Measurements from ENCODE around the gene DGKD. TPM values are rescaled to one million over a fixed set of nuclear protein-coding genes. Genes with fewer than 3 reads are reported as not detected.
A peak's percentile ranks its signal among the peaks of the same experiment; 100 is the strongest.

DGKD gene
- total RNA-seq, 1 donor from 2014 or later = 188 TPM

DNA sequence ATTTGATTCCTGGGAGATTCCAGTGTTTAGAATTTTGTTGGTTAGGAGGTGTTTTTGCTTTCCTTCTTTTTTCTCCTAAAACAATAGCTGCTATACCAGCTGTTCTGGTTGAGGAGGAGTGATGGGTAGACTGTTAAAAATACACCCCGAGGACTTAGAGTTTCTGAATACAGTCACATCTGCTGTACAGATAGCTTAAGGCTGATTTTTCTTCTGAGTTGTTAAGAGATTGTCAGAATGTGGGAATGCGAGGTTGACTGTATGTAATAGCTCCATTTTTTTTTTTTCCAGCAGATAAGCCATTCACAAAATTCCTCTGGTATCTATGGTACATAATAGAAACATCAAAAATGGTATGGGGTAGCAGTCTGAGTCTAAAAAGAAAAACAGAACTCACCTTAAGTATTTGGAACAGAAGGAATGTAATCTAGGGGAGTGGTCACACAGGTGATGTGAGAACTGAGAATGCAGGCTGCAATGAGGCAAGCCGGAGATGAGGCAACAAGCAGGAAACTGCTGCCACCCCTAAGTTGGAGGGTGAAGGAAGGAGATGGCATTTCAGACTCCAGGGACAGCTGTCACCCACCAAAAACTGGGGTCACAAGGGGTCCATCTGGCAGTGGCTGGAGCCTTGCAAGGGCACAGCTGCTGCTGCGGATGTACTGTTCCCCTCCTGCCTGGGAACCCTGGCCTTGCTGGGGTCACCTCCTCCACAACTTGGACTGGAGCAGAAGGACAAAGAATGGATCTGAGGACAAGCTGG, 2.4 kb downstream of the DGKD start:
- DNase-seq (peak; percentile 24), ATAC-seq (ENCODE audit: low read depth) (no peak)
- ChIA-PET POLR2A (interaction anchor here (0.5 to 6.1 kb wide), 14 partner anchors 9 to 89 kb away, joined by 3 to 93 read pairs (median 4); no protein-coding TSS in a partner anchor), CTCF (interaction anchor here (0.9 to 4.9 kb wide), 7 partner anchors 9 to 106 kb away, joined by 3 to 21 read pairs (median 5); partner anchors contain the start of gene ATG16L1)
- H3K4me3 Mint-ChIP-seq = peak overlapping the region; percentile 92
- peaks cover 45% of the 10 kb centered on the region for H3K36me3 Mint-ChIP-seq (ENCODE audit: low read depth)
- H3K9me3 Mint-ChIP-seq = no peaks in the 10 kb centered on the region
- peak overlapping the region; percentile 93 for H3K27ac Mint-ChIP-seq
- H3K4me1 Mint-ChIP-seq = peaks cover 87% of the 10 kb centered on the region
- intact Hi-C loops (cut with micrococcal nuclease) = loop anchor here (1.0 to 5.0 kb wide), 4 partner anchors 14 to 294 kb away; partner anchors contain the start of gene INPP5D
- TF ChIP-seq CTCF (IDR thresholded peaks at IDR 0.05) = no peak
- H3K27me3 Mint-ChIP-seq = no peaks in the 10 kb centered on the region

GRCh38 chr2:233358335-233358734, 4.0 kb downstream of the DGKD start:
- H3K27me3 Mint-ChIP-seq = no peaks in the 10 kb centered on the region
- TF ChIP-seq CTCF (IDR thresholded peaks at IDR 0.05) = no peak
- intact Hi-C loops (cut with micrococcal nuclease) = loop anchor here (5.0 kb wide), 2 partner anchors 86 to 296 kb away; partner anchors contain the start of gene INPP5D
- peaks cover 49% of the 10 kb centered on the region for H3K36me3 Mint-ChIP-seq (ENCODE audit: low read depth)
- H3K4me3 Mint-ChIP-seq = peak overlapping the region; percentile 92
- H3K9me3 Mint-ChIP-seq = no peaks in the 10 kb centered on the region
- peaks cover 82% of the 10 kb centered on the region for H3K4me1 Mint-ChIP-seq
- CTCF ChIA-PET = interaction anchor here (1.4 to 4.9 kb wide), 4 partner anchors 26 to 506 kb away, joined by 3 to 21 read pairs (median 10); partner anchors contain the start of gene ATG16L1
- H3K27ac Mint-ChIP-seq = peak overlapping the region; percentile 93
- POLR2A ChIA-PET = interaction anchor here (1.7 to 6.1 kb wide), 4 partner anchors 8 to 60 kb away, joined by 5 to 93 read pairs (median 36); no protein-coding TSS in a partner anchor
- DNase-seq (no peak), ATAC-seq (ENCODE audit: low read depth) (no peak)

GRCh38 chr2:233358947-233359346, 4.7 kb downstream of the DGKD start:
- H3K4me3 Mint-ChIP-seq = peak overlapping the region; percentile 92
- peaks cover 2% of the 10 kb centered on the region for H3K9me3 Mint-ChIP-seq

DNA sequence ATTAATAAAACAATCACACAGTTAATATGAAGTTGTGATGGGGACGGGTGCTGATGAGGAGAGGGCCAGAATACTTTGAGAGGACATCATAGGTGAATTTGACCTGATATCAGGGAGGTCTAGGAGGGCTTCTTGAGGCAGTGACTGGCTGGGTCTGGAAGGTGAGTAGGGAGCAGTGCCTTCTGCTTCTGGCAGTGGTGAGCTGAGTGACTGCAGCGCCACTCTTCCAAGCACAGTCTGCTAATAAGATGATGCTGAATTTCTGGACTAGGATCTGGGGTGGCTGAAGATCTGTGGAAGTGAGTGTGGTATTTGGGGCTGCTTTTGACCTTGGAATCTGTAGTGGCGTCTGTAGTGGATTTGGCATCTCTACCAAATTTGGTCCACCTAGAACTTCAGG, 5.5 kb downstream of the DGKD start:
- no peak for DNase-seq
- ChIA-PET POLR2A (no interaction called here), CTCF (no interaction called here)
- ATAC-seq (ENCODE audit: low read depth) = no peak
- no peaks in the 10 kb centered on the region for H3K27me3 Mint-ChIP-seq
- peak overlapping the region; percentile 93 for H3K27ac Mint-ChIP-seq
- peaks cover 86% of the 10 kb centered on the region for H3K4me1 Mint-ChIP-seq
- no peak overlapping the region for H3K4me3 Mint-ChIP-seq
- TF ChIP-seq CTCF (IDR thresholded peaks at IDR 0.05) = no peak
- intact Hi-C loops (cut with micrococcal nuclease) = loop anchor here (5.0 kb wide), 2 partner anchors 88 to 298 kb away; partner anchors contain the start of gene INPP5D
- peaks cover 61% of the 10 kb centered on the region for H3K36me3 Mint-ChIP-seq (ENCODE audit: low read depth)
- H3K9me3 Mint-ChIP-seq = peaks cover 2% of the 10 kb centered on the region

More at GRCh38 chr2:233358947-233359346, 4.7 kb downstream of the DGKD start:
- ATAC-seq (ENCODE audit: low read depth) = no peak
- no peaks in the 10 kb centered on the region for H3K27me3 Mint-ChIP-seq
- ChIA-PET CTCF (interaction anchor here (1.7 to 2.5 kb wide), 2 partner anchors 26 to 506 kb away, joined by 3 to 12 read pairs; no protein-coding TSS in a partner anchor), POLR2A (no interaction called here)
- no peak for DNase-seq
- intact Hi-C loops (cut with micrococcal nuclease) = loop anchor here (5.0 kb wide), 2 partner anchors 87 to 297 kb away; partner anchors contain the start of gene INPP5D
- no peak for TF ChIP-seq CTCF (IDR thresholded peaks at IDR 0.05)
- H3K36me3 Mint-ChIP-seq (ENCODE audit: low read depth) = peaks cover 54% of the 10 kb centered on the region
- peaks cover 82% of the 10 kb centered on the region for H3K4me1 Mint-ChIP-seq
- H3K27ac Mint-ChIP-seq = peak overlapping the region; percentile 93

DNA sequence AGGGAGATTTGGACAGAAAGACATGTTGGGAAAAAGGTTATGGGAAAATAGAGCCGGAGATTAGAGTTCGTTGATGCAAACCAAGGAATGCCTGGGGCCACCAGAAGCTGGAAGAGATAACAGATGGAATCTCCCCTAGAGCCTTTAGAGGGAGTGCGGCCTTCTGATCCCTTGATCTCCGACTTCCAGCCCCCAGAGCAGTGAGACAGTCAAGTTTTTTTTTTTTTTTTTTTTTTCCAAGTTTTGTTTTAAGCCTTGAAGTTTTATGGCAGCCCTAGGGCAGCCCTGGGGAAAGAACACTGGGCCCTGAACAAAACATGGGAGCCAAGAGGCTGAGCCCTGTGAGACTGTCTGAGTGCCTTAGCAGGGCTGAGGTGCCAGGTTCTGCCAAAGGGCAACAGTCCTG, 6.5 kb downstream of the DGKD start:
- ATAC-seq (ENCODE audit: low read depth) = no peak
- DNase-seq = no peak
- no peak for TF ChIP-seq CTCF (IDR thresholded peaks at IDR 0.05)
- Mint-ChIP-seq H3K27ac (peak overlapping the region; percentile 35), H3K36me3 (ENCODE audit: low read depth) (peaks cover 62% of the 10 kb centered on the region), H3K4me3 (no peak overlapping the region), H3K27me3 (no peaks in the 10 kb centered on the region), H3K9me3 (peaks cover 2% of the 10 kb centered on the region), H3K4me1 (peaks cover 80% of the 10 kb centered on the region)
- ChIA-PET CTCF (no interaction called here), POLR2A (no interaction called here)
- intact Hi-C loops (cut with micrococcal nuclease) = no loop called here
